Measurements from ENCODE around the gene ATRNL1.

GRCh38 chr10:115063701-115064658, 29.2 kb upstream of the ATRNL1 start:
- TF ChIP-seq CTCF (IDR thresholded peaks at IDR 0.05; ENCODE audit: poor library complexity) (no peak), EZH2phosphoT487 (IDR thresholded peaks at IDR 0.05; ENCODE audit: low read depth, severe bottlenecking, unreplicated experiment) (no peak)

Measured in hepatocyte (in vitro differentiated cells).